ENCODE data around the gene RTCA. TPM values are rescaled to one million over a fixed set of nuclear protein-coding genes. Genes with fewer than 3 reads are reported as not detected.
"Not testable (repeated sequence)": the region's sequence is repeated elsewhere in the genome, so short reads cannot be mapped to it uniquely, and the experiment has no call there.

RTCA gene
- total RNA-seq, 2 experiments from 2014 or later: 36.7 to 37.5 TPM

- Mint-ChIP-seq H3K4me3 (no peak overlapping the region), H3K36me3 (ENCODE audit: low read depth) (peaks cover 21% of the 10 kb centered on the region), H3K27me3 (ENCODE audit: low read depth) (no peaks in the 10 kb centered on the region), H3K9me3 (no peaks in the 10 kb centered on the region), H3K27ac (no peak overlapping the region), H3K4me1 (ENCODE audit: low read depth) (peaks cover 13% of the 10 kb centered on the region)
- CTCF ChIA-PET: no interaction called here
- no peak for DNase-seq
- intact Hi-C loops (cut with micrococcal nuclease): no loop called here
These were observed 26.1 kb upstream of the RTCA start for GRCh38 chr1:100239961-100240360.

GRCh38 chr1:100240631-100241030 is 25.4 kb upstream of the RTCA start:
- peaks cover 15% of the 10 kb centered on the region for H3K4me1 Mint-ChIP-seq (ENCODE audit: low read depth)
- H3K27me3 Mint-ChIP-seq (ENCODE audit: low read depth): no peaks in the 10 kb centered on the region
- DNase-seq: no peak
- no peaks in the 10 kb centered on the region for H3K9me3 Mint-ChIP-seq
- no peak overlapping the region for H3K4me3 Mint-ChIP-seq
- peaks cover 21% of the 10 kb centered on the region for H3K36me3 Mint-ChIP-seq (ENCODE audit: low read depth)
- CTCF ChIA-PET: no interaction called here
- no peak overlapping the region for H3K27ac Mint-ChIP-seq
- intact Hi-C loops (cut with micrococcal nuclease): no loop called here

- peaks cover 5% of the 10 kb centered on the region for H3K36me3 Mint-ChIP-seq (ENCODE audit: low read depth)
- H3K4me1 Mint-ChIP-seq (ENCODE audit: low read depth): peaks cover 27% of the 10 kb centered on the region
- no peaks in the 10 kb centered on the region for H3K9me3 Mint-ChIP-seq
- H3K27me3 Mint-ChIP-seq (ENCODE audit: low read depth): no peaks in the 10 kb centered on the region
- intact Hi-C loops (cut with micrococcal nuclease): loop anchor here (5.0 kb wide), 2 partner anchors 196 to 1374 kb away; no protein-coding TSS in a partner anchor
- CTCF ChIA-PET: no interaction called here
- no peak overlapping the region for H3K27ac Mint-ChIP-seq
- no peak overlapping the region for H3K4me3 Mint-ChIP-seq
- DNase-seq: no peak
These were observed 19.3 kb upstream of the RTCA start for GRCh38 chr1:100246738-100247137.

GRCh38 chr1:100249155-100249536 is 16.9 kb upstream of the RTCA start:
- CTCF ChIA-PET: interaction anchor here (0.8 to 1.5 kb wide), 4 partner anchors 15 to 619 kb away, joined by 3 to 5 read pairs (median 3); partner anchors contain the start of gene TRMT13

GRCh38 chr1:100249537-100250257 is 16.3 kb upstream of the RTCA start, which contains the start of gene DBT:
Gene DBT (minus strand): TSS chr1:100249834. CDS start chr1:100249820, 14 bp downstream.
- Mint-ChIP-seq H3K27ac (no peak within 1 kb of the TSS), H3K4me1 (ENCODE audit: low read depth) (peaks cover 18% of the 10 kb centered on the region), H3K4me3 (no peak within 1 kb of the TSS), H3K9me3 (no peaks in the 10 kb centered on the region), H3K36me3 (ENCODE audit: low read depth) (no peaks in the 10 kb centered on the region), H3K27me3 (ENCODE audit: low read depth) (no peaks in the 10 kb centered on the region)
- peak; percentile 97 for DNase-seq
- CTCF ChIA-PET: interaction anchor here (0.8 to 1.5 kb wide), 3 partner anchors 15 to 214 kb away, joined by 3 to 5 read pairs (median 3); partner anchors contain the start of gene TRMT13
- intact Hi-C loops (cut with micrococcal nuclease): loop anchor here (1.0 to 5.0 kb wide), 9 partner anchors 17 to 1377 kb away; partner anchors contain the start of genes AGL, RTCA and TRMT13

More at GRCh38 chr1:100249155-100249536, 16.9 kb upstream of the RTCA start:
- Mint-ChIP-seq H3K4me1 (ENCODE audit: low read depth) (peaks cover 20% of the 10 kb centered on the region), H3K9me3 (no peaks in the 10 kb centered on the region), H3K27ac (no peak overlapping the region), H3K27me3 (ENCODE audit: low read depth) (no peaks in the 10 kb centered on the region), H3K36me3 (ENCODE audit: low read depth) (no peaks in the 10 kb centered on the region), H3K4me3 (no peak overlapping the region)
- intact Hi-C loops (cut with micrococcal nuclease): loop anchor here (1.0 to 5.0 kb wide), 9 partner anchors 17 to 1377 kb away; partner anchors contain the start of genes AGL, RTCA and TRMT13
- DNase-seq: no peak

- CTCF ChIA-PET: interaction anchor here (1.0 kb wide), 1 partner anchor 14 kb away, joined by 3 read pairs; no protein-coding TSS in a partner anchor
- DNase-seq: no peak
- intact Hi-C loops (cut with micrococcal nuclease): no loop called here
- Mint-ChIP-seq H3K9me3 (no peaks in the 10 kb centered on the region), H3K36me3 (ENCODE audit: low read depth) (no peaks in the 10 kb centered on the region), H3K27ac (no peak overlapping the region), H3K27me3 (ENCODE audit: low read depth) (no peaks in the 10 kb centered on the region), H3K4me3 (no peak overlapping the region), H3K4me1 (ENCODE audit: low read depth) (peaks cover 16% of the 10 kb centered on the region)
These were observed 15.8 kb upstream of the RTCA start for GRCh38 chr1:100250264-100250663.

GRCh38 chr1:100250807-100251206 is 15.2 kb upstream of the RTCA start:
- H3K27ac Mint-ChIP-seq: no peak overlapping the region
- no peak overlapping the region for H3K4me3 Mint-ChIP-seq
- no peaks in the 10 kb centered on the region for H3K36me3 Mint-ChIP-seq (ENCODE audit: low read depth)
- no peaks in the 10 kb centered on the region for H3K9me3 Mint-ChIP-seq
- H3K4me1 Mint-ChIP-seq (ENCODE audit: low read depth): peaks cover 15% of the 10 kb centered on the region
- no peaks in the 10 kb centered on the region for H3K27me3 Mint-ChIP-seq (ENCODE audit: low read depth)
- CTCF ChIA-PET: interaction anchor here (1.1 kb wide), 1 partner anchor 15 kb away, joined by 3 read pairs; the partner anchor contains the start of gene RTCA
- no peak for DNase-seq
- intact Hi-C loops (cut with micrococcal nuclease): no loop called here

- Mint-ChIP-seq H3K36me3 (ENCODE audit: low read depth) (no peaks in the 10 kb centered on the region), H3K27ac (no peak overlapping the region), H3K27me3 (ENCODE audit: low read depth) (no peaks in the 10 kb centered on the region), H3K4me1 (ENCODE audit: low read depth) (peaks cover 5% of the 10 kb centered on the region), H3K4me3 (no peak overlapping the region), H3K9me3 (no peaks in the 10 kb centered on the region)
- no peak for DNase-seq
- CTCF ChIA-PET: interaction anchor here (1.0 to 1.6 kb wide), 2 partner anchors 13 to 206 kb away, joined by 3 read pairs; no protein-coding TSS in a partner anchor
- intact Hi-C loops (cut with micrococcal nuclease): no loop called here
These were observed 13.1 kb upstream of the RTCA start for GRCh38 chr1:100252901-100253300.

GRCh38 chr1:100253552-100253951 is 12.5 kb upstream of the RTCA start:
- intact Hi-C loops (cut with micrococcal nuclease): no loop called here
- CTCF ChIA-PET: interaction anchor here (0.7 to 1.6 kb wide), 3 partner anchors 12 to 230 kb away, joined by 3 read pairs; no protein-coding TSS in a partner anchor
- Mint-ChIP-seq H3K4me3 (no peak overlapping the region), H3K27me3 (ENCODE audit: low read depth) (no peaks in the 10 kb centered on the region), H3K27ac (no peak overlapping the region), H3K4me1 (ENCODE audit: low read depth) (peaks cover 5% of the 10 kb centered on the region), H3K36me3 (ENCODE audit: low read depth) (no peaks in the 10 kb centered on the region), H3K9me3 (no peaks in the 10 kb centered on the region)
- no peak for DNase-seq

- H3K9me3 Mint-ChIP-seq; intact Hi-C loops (cut with micrococcal nuclease); CTCF ChIA-PET: not testable (repeated sequence)
These were observed 9.7 kb upstream of the RTCA start for GRCh38 chr1:100256273-100256672.

GRCh38 chr1:100258427-100258826 is 7.6 kb upstream of the RTCA start:
- H3K36me3 Mint-ChIP-seq (ENCODE audit: low read depth); H3K4me1 Mint-ChIP-seq (ENCODE audit: low read depth); H3K27me3 Mint-ChIP-seq (ENCODE audit: low read depth); CTCF ChIA-PET; H3K9me3 Mint-ChIP-seq; H3K4me3 Mint-ChIP-seq; H3K27ac Mint-ChIP-seq; DNase-seq; intact Hi-C loops (cut with micrococcal nuclease): not testable (repeated sequence)

More at GRCh38 chr1:100256273-100256672, 9.7 kb upstream of the RTCA start:
- not testable (repeated sequence) for H3K4me1 Mint-ChIP-seq (ENCODE audit: low read depth); H3K36me3 Mint-ChIP-seq (ENCODE audit: low read depth); H3K27ac Mint-ChIP-seq; H3K27me3 Mint-ChIP-seq (ENCODE audit: low read depth); DNase-seq; H3K4me3 Mint-ChIP-seq

- no peak for DNase-seq
- Mint-ChIP-seq H3K4me1 (ENCODE audit: low read depth) (peaks cover 4% of the 10 kb centered on the region), H3K27ac (no peak overlapping the region), H3K27me3 (ENCODE audit: low read depth) (no peaks in the 10 kb centered on the region), H3K9me3 (no peaks in the 10 kb centered on the region), H3K4me3 (no peak overlapping the region), H3K36me3 (ENCODE audit: low read depth) (peaks cover 13% of the 10 kb centered on the region)
- intact Hi-C loops (cut with micrococcal nuclease): loop anchor here (10.0 kb wide), 1 partner anchor 633 kb away; the partner anchor contains the start of genes EXTL2 and SLC30A7
- CTCF ChIA-PET: no interaction called here
These were observed 4.3 kb upstream of the RTCA start for GRCh38 chr1:100261686-100262085.

All from activated naive CD4-positive, alpha-beta T cell treated with anti-CD3 and anti-CD28 coated beads for 36 hours (primary cell).